Measurements from ENCODE around the gene TCEAL5. TPM values are rescaled to one million over a fixed set of nuclear protein-coding genes. Genes with fewer than 3 reads are reported as not detected.
"Not testable (repeated sequence)": the region's sequence is repeated elsewhere in the genome, so short reads cannot be mapped to it uniquely, and the experiment has no call there.

TCEAL5 gene
- 10 to 100 TPM; 11.1 to 16.2 (median 12.6) TPM for polyA plus RNA-seq (ENCODE audit: insufficient read length in 3 of 3)
- long read RNA-seq, donor 1, transcript TCEAL5-201 (3 exons, 1,168 nt), result major isoform, 5 of 61 reads
- long read RNA-seq, donor 1, partial matches to known transcripts, result 32 of 61 reads
- long read RNA-seq, donor 1, other reads (novel, unspliced or antisense), result 24 of 61 reads
- long read RNA-seq, donor 2, transcript TCEAL5-201 (3 exons, 1,168 nt), result major isoform, 9 of 9 reads
- long read RNA-seq, donor 2, partial matches to known transcripts, result 0 of 9 reads
- long read RNA-seq, donor 2, other reads (novel, unspliced or antisense), result 0 of 9 reads
- long read RNA-seq, donor 3, transcript TCEAL5-201 (3 exons, 1,168 nt), result major isoform, 7 of 353 reads
- long read RNA-seq, donor 3, partial matches to known transcripts, result 267 of 353 reads
- long read RNA-seq, donor 3, other reads (novel, unspliced or antisense), result 79 of 353 reads
- long read RNA-seq, donor 4, transcript TCEAL5-201 (3 exons, 1,168 nt), result major isoform, 5 of 1,208 reads
- long read RNA-seq, donor 4, partial matches to known transcripts, result 1,083 of 1,208 reads
- long read RNA-seq, donor 4, other reads (novel, unspliced or antisense), result 120 of 1,208 reads
- long read RNA-seq, donor 5, transcript TCEAL5-201 (3 exons, 1,168 nt), result major isoform, 7 of 72 reads
- long read RNA-seq, donor 5, partial matches to known transcripts, result 53 of 72 reads
- long read RNA-seq, donor 5, other reads (novel, unspliced or antisense), result 12 of 72 reads
- long read RNA-seq, donor 6, partial matches to known transcripts, result 0 of 4 reads
- long read RNA-seq, donor 6, other reads (novel, unspliced or antisense), result 0 of 4 reads
- long read RNA-seq, donor 7, transcript TCEAL5-201 (3 exons, 1,168 nt), result major isoform, 5 of 826 reads
- long read RNA-seq, donor 7, partial matches to known transcripts, result 798 of 826 reads
- long read RNA-seq, donor 7, other reads (novel, unspliced or antisense), result 23 of 826 reads
- long read RNA-seq, donor 8, transcript TCEAL5-201 (3 exons, 1,168 nt), result major isoform, 7 of 184 reads
- long read RNA-seq, donor 8, partial matches to known transcripts, result 130 of 184 reads
- long read RNA-seq, donor 8, other reads (novel, unspliced or antisense), result 47 of 184 reads
- long read RNA-seq, donor 9, transcript TCEAL5-201 (3 exons, 1,168 nt), result major isoform, 8 of 8 reads
- long read RNA-seq, donor 9, partial matches to known transcripts, result 0 of 8 reads
- long read RNA-seq, donor 9, other reads (novel, unspliced or antisense), result 0 of 8 reads
- long read RNA-seq, donor 10, transcript TCEAL5-201 (3 exons, 1,168 nt), result major isoform, 6 of 406 reads
- long read RNA-seq, donor 10, partial matches to known transcripts, result 311 of 406 reads
- long read RNA-seq, donor 10, other reads (novel, unspliced or antisense), result 89 of 406 reads
- long read RNA-seq, donor 11, partial matches to known transcripts, result 0 of 2 reads
- long read RNA-seq, donor 11, other reads (novel, unspliced or antisense), result 0 of 2 reads
- long read RNA-seq, donor 12, transcript TCEAL5-201 (3 exons, 1,168 nt), result major isoform, 5 of 1,579 reads
- long read RNA-seq, donor 12, partial matches to known transcripts, result 1,443 of 1,579 reads
- long read RNA-seq, donor 12, other reads (novel, unspliced or antisense), result 131 of 1,579 reads
- long read RNA-seq, donor 13, partial matches to known transcripts, result 358 of 437 reads
- long read RNA-seq, donor 13, other reads (novel, unspliced or antisense), result 76 of 437 reads
- long read RNA-seq, donor 14, transcript TCEAL5-201 (3 exons, 1,168 nt), result major isoform, 16 of 132 reads
- long read RNA-seq, donor 14, partial matches to known transcripts, result 93 of 132 reads
- long read RNA-seq, donor 14, other reads (novel, unspliced or antisense), result 23 of 132 reads
- long read RNA-seq, donor 15, transcript TCEAL5-201 (3 exons, 1,168 nt), result major isoform, 9 of 2,017 reads
- long read RNA-seq, donor 15, partial matches to known transcripts, result 1,790 of 2,017 reads
- long read RNA-seq, donor 15, other reads (novel, unspliced or antisense), result 218 of 2,017 reads
- long read RNA-seq, donor 16, partial matches to known transcripts, result 300 of 414 reads
- long read RNA-seq, donor 16, other reads (novel, unspliced or antisense), result 110 of 414 reads

GRCh38 chrX:103276581-103277002, at the start of gene TCEAL5:
TCEAL5 (minus strand) TSS chrX:103276750; CDS start chrX:103274563, 2,187 bp downstream.
- DNase-seq, result peak; percentile 57

GRCh38 chrX:103311399-103311780, 34.8 kb upstream of the TCEAL5 start:
- DNase-seq, result no peak

GRCh38 chrX:103310555-103311398, 34.2 kb upstream of the TCEAL5 start, which contains the start of gene BEX2:
BEX2 (minus strand) TSS chrX:103310990; CDS start chrX:103309976, 1,014 bp downstream.
- DNase-seq, result peak; percentile 72

- no peak for DNase-seq
These were observed 33.5 kb upstream of the TCEAL5 start for GRCh38 chrX:103309860-103310554.

- not testable (repeated sequence) for DNase-seq
These were observed 29.1 kb upstream of the TCEAL5 start for GRCh38 chrX:103305666-103306065.

- no peak for DNase-seq
These were observed 28.2 kb upstream of the TCEAL5 start for GRCh38 chrX:103304705-103305104.

- DNase-seq, result no peak
These were observed 16.6 kb upstream of the TCEAL5 start for GRCh38 chrX:103293118-103293517.

- no peak for DNase-seq
These were observed 3.1 kb upstream of the TCEAL5 start for GRCh38 chrX:103279624-103280023.

GRCh38 chrX:103275947-103276567, 493 bp downstream of the TCEAL5 start:
- peak; percentile 7 for DNase-seq

GRCh38 chrX:103274284-103274683, 2.3 kb downstream of the TCEAL5 start:
- no peak for DNase-seq

- no peak for DNase-seq
These were observed 18.3 kb downstream of the TCEAL5 start for GRCh38 chrX:103258275-103258674.

- DNase-seq, result no peak
These were observed 19.9 kb downstream of the TCEAL5 start for GRCh38 chrX:103256651-103257050.

GRCh38 chrX:103254921-103255493, 21.5 kb downstream of the TCEAL5 start, which contains the start of gene TCEAL8:
TCEAL8 (minus strand) TSS chrX:103255155; CDS start chrX:103253979, 1,176 bp downstream.
- peak; percentile 87 for DNase-seq

- DNase-seq, result peak; percentile 87
These were observed 22.3 kb downstream of the TCEAL5 start for GRCh38 chrX:103254171-103254824.

GRCh38 chrX:103253608-103254007, 22.9 kb downstream of the TCEAL5 start:
- DNase-seq, result no peak

GRCh38 chrX:103250977-103251376, 25.6 kb downstream of the TCEAL5 start:
- DNase-seq, result no peak

- DNase-seq, result no peak
These were observed 26.7 kb downstream of the TCEAL5 start for GRCh38 chrX:103249805-103250204.
